C4-2B (cell line): ENCODE results near the gene CD36.

Experiments
- ZFX ChIP-seq: fragments of 450-650 bp; IDR thresholded peaks from 2 replicates; pipeline ENCODE4 v1.6.1; 2017
- TF ChIP-seq, protein P1 (sequence below): fragments of 450-650 bp; conservative IDR thresholded peaks from 2 replicates; pipeline ENCODE4 v1.5.1; 2017; ENCODE audit warnings: mild to moderate bottlenecking

DNA sequence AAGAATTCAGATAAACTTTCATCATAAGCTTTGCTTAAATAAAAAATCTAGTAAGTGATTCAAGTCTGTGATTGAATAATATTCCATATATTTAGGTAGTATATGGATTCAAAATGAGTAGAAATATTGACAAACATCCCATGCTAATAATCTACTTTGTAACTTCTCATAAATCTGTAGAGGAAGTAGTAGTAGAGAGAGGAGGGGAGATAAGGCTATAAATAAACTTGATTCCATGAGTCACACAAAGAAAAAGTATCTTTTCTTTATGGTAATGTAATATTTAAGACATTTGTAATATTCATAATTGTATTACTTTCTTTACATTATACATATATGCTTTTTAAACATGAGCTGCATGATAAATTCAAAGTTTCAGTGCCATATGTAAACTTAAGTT, 25.6 kb upstream of the CD36 start:
- TF ChIP-seq, protein P1, sequence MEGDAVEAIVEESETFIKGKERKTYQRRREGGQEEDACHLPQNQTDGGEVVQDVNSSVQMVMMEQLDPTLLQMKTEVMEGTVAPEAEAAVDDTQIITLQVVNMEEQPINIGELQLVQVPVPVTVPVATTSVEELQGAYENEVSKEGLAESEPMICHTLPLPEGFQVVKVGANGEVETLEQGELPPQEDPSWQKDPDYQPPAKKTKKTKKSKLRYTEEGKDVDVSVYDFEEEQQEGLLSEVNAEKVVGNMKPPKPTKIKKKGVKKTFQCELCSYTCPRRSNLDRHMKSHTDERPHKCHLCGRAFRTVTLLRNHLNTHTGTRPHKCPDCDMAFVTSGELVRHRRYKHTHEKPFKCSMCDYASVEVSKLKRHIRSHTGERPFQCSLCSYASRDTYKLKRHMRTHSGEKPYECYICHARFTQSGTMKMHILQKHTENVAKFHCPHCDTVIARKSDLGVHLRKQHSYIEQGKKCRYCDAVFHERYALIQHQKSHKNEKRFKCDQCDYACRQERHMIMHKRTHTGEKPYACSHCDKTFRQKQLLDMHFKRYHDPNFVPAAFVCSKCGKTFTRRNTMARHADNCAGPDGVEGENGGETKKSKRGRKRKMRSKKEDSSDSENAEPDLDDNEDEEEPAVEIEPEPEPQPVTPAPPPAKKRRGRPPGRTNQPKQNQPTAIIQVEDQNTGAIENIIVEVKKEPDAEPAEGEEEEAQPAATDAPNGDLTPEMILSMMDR: no peak
- no peak for TF ChIP-seq ZFX
